GM18951 (cell line): ENCODE measurements around the gene TMEM94.

Experiments used
- POLR2A ChIP-seq: IDR thresholded peaks from 4 replicates; pipeline ENCODE4 v1.6.1; 2011; ENCODE audit warnings: mild to moderate bottlenecking; ENCODE audit not compliant: insufficient read length, insufficient read depth; ENCODE audit errors: extremely low read depth
- in situ Hi-C: fragments of 300-500 bp; cut with MboI; formaldehyde crosslinking; loops from one replicate; pipeline ENCODE4 v1.12.0; 2022; ENCODE audit warnings: low sequenced_read_pairs, mixed read lengths, inconsistent platforms; ENCODE audit not compliant: unreplicated experiment

The TMEM94 gene

DNA sequence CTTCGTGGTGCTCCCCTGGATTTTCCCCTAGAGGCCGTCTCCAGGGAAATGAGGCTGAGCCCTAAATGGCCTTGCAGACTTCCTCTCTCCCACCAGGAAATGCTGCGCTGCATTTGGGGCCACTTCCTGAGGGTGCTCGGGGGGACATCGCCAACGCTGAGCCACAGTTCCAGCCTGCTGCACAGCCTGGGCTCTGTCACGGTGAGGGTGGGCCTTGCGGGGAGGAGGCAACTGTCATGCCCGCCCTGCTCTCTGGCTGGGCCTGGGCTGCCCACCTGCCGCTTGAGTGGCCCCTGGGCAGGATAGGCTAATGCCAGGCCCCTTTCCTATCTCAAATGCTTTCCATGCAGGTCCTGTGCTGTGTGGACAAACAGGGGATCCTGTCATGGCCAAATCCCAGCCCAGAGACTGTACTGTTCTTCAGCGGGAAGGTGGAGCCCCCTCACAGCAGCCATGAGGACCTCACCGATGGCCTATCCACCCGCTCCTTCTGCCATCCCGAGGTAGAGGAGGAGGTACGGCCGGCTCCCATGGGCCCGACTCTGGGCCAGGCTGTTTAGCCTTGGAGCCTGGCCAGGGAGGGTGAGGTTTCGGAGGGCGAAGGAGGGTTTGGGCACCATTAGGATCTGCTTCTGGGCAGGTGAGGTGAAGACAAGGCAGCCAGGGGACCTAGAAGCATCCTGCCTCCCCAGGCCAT lies 34.7 kb downstream of the TMEM94 start:
- no peak for TF ChIP-seq POLR2A
- in situ Hi-C loops, result no loop called here

DNA sequence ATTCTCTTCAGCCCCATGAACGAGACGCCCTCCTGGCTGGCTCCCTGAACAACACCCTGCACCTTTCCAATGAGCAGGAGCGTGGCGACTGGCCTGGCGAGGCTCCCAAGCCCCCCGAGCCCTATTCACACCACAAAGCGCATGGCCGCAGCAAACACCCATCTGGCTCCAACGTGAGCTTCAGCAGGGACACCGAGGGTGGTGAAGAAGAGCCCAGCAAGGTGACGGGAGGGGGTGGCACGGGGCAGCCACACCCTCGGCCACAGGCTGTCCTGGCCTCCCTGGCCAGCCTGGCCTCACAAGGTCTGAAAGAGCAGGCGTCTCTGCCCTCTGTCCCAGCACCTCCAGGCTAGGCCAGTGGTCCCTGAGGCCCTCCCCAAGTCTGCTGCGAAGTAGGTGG lies 35.2 kb downstream of the TMEM94 start:
- in situ Hi-C loops, result no loop called here
- TF ChIP-seq POLR2A, result no peak

GRCh38 chr17:75492555-75493168 lies 36.2 kb downstream of the TMEM94 start:
- in situ Hi-C loops, result no loop called here
- no peak for TF ChIP-seq POLR2A

GRCh38 chr17:75493476-75494129 lies 37.2 kb downstream of the TMEM94 start:
- no peak for TF ChIP-seq POLR2A
- in situ Hi-C loops, result no loop called here

DNA sequence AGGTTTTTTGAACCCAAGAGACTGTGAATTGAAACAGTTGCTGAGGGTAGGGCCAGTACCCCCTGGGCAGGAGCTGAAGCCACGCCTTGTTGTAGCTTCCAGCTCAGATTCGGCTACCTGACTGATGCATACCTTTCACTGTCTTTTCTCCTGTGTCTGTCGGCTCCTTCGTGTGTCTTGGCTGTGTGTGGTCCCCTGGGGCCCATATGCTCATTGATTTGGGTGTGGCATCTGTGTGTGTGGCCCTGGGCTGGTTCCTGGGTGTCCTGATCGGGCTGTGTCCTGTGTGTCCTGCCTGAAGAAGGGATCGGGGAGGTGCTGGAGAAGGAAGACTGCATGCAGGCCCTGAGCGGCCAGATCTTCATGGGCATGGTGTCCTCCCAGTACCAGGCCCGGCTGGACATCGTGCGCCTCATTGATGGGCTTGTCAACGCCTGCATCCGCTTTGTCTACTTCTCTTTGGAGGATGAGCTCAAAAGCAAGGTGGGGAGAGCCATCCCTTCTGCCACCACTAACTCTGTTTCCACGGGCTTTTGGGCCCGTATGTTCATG lies 38.0 kb downstream of the TMEM94 start:
- no peak for TF ChIP-seq POLR2A
- in situ Hi-C loops, result no loop called here

GRCh38 chr17:75496005-75496404 lies 39.6 kb downstream of the TMEM94 start:
- TF ChIP-seq POLR2A, result no peak
- in situ Hi-C loops, result no loop called here

DNA sequence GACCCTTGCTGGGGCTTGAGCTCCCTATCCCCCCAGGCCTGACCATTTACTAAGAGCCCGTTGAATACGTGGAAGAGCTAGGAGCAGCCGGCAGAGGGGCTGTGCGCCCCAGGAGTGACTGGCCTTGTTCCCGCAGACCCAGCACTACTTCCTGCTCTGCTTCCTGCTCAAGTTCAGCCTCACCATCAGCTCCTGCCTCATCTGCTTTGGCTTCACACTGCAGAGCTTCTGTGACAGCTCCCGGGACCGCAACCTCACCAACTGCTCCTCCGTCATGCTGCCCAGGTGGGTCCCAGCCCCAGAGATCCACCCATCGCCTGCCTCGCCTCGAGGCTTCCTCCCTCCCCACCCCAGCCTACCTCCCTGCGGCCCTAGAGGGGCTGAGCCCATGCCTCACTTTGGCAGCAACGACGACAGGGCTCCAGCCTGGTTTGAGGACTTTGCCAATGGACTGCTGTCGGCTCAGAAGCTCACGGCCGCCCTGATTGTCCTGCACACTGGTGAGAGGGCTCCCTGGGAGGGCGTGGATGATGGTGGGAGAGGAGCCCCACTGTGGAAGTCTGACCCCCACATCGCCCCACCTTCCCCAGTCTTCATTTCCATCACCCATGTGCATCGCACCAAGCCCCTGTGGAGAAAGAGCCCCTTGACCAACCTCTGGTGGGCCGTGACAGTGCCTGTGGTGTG lies 41.7 kb downstream of the TMEM94 start:
- no peak for TF ChIP-seq POLR2A
- in situ Hi-C loops, result no loop called here

- TF ChIP-seq POLR2A, result no peak
- in situ Hi-C loops, result no loop called here
Observed at GRCh38 chr17:75498726-75499213, 42.3 kb downstream of the TMEM94 start.

DNA sequence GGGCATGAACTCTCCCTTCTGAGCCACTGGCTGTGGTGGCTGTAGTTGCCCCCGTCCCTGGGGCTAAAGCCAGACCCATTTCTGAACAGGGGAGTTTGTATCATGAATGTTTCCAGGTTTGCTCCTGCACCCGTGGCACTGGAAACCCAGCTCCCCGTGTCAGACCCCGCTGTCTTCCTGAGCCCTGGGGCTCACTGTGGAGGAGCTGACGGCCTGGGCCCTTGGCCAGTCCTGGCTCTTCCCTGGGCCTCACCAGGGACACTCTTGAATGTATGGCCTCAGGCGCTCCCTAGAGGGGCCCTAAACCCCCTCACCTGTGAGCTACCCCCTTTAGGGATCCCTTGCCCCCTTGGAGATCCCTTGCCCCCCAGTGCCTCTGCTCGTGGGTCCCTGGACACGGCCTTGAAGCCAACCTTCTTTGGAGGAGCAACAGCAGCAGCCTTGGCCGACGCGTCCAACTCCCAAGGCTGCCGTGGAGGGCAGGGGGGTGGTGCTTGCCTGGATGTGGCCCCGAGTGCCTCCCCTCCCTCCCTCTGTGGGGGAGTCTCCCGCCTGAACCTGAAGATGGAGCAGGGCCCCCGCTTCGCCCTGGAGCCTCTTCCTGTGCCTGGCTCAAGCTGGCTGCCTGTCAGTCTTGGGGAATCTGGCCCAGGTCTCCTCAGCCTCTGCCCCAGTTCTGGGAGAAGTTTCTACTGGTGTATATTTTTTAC lies 43.0 kb downstream of the TMEM94 start:
- no peak for TF ChIP-seq POLR2A
- in situ Hi-C loops, result no loop called here

GRCh38 chr17:75500419-75501216 lies 44.2 kb downstream of the TMEM94 start:
- in situ Hi-C loops, result no loop called here
- TF ChIP-seq POLR2A, result no peak

GRCh38 chr17:75501378-75502071 lies 45.1 kb downstream of the TMEM94 start:
- no peak for TF ChIP-seq POLR2A
- in situ Hi-C loops, result no loop called here

DNA sequence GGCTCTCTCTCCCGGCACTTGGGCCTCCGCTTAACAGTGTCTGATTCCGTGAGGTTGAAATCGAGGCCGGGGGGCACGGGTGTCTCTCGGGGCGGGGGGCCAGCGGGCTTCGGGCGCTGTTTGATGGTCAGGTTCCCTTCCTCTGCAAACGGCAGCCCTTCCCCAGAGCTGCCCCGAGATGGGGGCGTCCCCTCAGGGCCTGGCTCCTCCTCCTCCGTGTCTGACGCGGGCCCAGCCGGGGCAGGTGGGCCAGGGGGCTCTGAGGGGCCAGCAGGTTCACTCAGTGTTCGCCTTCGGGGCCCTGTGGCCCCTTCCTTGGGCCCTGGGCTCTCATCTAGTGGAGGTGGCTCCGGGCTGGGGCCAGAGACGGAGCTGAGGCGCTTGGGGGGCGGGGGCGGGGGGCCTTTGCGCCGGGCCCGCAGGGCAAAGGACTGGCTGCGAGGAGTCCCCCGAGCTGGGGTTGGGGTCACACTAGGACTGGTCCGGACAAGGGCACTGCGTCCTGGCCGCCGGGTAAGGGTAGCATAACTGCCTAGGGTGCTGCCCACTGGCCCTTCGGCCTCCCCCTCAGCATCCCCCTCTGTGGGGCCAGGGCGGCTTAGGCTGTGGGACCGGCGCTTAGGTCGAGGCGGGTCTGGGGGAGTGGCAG lies 45.8 kb downstream of the TMEM94 start:
- in situ Hi-C loops, result no loop called here
- no peak for TF ChIP-seq POLR2A
